CD8-positive, alpha-beta memory T cell (primary cell): Measurements from ENCODE around the gene CYP24A1. TPM values are rescaled to one million over a fixed set of nuclear protein-coding genes. Genes with fewer than 3 reads are reported as not detected.

ENCODE experiments used
- CTCF ChIA-PET: fragments of 350-600 bp; sonication (Branson Sonifier 250); formaldehyde crosslinking; loops from one replicate; lab custom pipeline; 2021; ENCODE audit warnings: antibody characterized with exemption; lab: Charles Lee
- POLR2A ChIA-PET: fragments of 350-600 bp; sonication (Branson Sonifier 250); formaldehyde crosslinking; loops from one replicate; lab custom pipeline; 2021; ENCODE audit warnings: antibody characterized with exemption; lab: Charles Lee
- DNase-seq, 5 donors: peaks; one replicate each; pipeline versions ENCODE4 v3.0.0 to v3.0.0-alpha.2; 2020 to 2022; ENCODE audit warnings: mixed read lengths in 1 of 5
- H3K27ac ChIP-seq: one replicate; pipeline ENCODE4 v1.7.0; 2013; ENCODE audit warnings: low read depth, mild to moderate bottlenecking, low read length, moderate library complexity
- H3K27me3 ChIP-seq: 2 replicates; pipeline ENCODE4 v1.7.0; 2013; ENCODE audit warnings: low read length, mild to moderate bottlenecking; ENCODE audit not compliant: insufficient read depth, poor library complexity, severe bottlenecking
- H3K36me3 ChIP-seq: 2 replicates; pipeline ENCODE4 v1.7.0; 2013; ENCODE audit warnings: mild to moderate bottlenecking, low read length, moderate library complexity; ENCODE audit not compliant: insufficient read depth
- H3K4me1 ChIP-seq: 2 replicates; pipeline ENCODE4 v1.7.0; 2013; ENCODE audit warnings: mild to moderate bottlenecking, low read length, moderate library complexity; ENCODE audit not compliant: insufficient read depth
- H3K4me3 ChIP-seq: 2 replicates; pipeline ENCODE4 v1.7.0; 2013; ENCODE audit warnings: mild to moderate bottlenecking, low read length
- H3K9me3 ChIP-seq: 2 replicates; pipeline ENCODE4 v1.7.0; 2013; ENCODE audit warnings: mild to moderate bottlenecking, low read length
- H3K27ac Mint-ChIP-seq, 8 donors: one replicate each; pipeline ENCODE4 v1.8.0; 2020 to 2021; ENCODE audit warnings: mixed read lengths in 8 of 8, mild to moderate bottlenecking in 6 of 8, inconsistent platforms in 3 of 8, moderate library complexity in 3 of 8
- H3K27me3 Mint-ChIP-seq, 2 donors: one replicate each; pipeline ENCODE4 v1.8.0; 2020 to 2021; ENCODE audit warnings: mixed read lengths in 2 of 2, mild to moderate bottlenecking in 1 of 2, moderate library complexity in 1 of 2
- H3K36me3 Mint-ChIP-seq, 3 donors: one replicate each; pipeline ENCODE4 v1.8.0; 2020 to 2021; ENCODE audit warnings: mixed read lengths in 3 of 3, inconsistent platforms in 1 of 3, mild to moderate bottlenecking in 1 of 3
- H3K4me1 Mint-ChIP-seq, 3 donors: one replicate each; pipeline ENCODE4 v1.8.0; 2020 to 2021; ENCODE audit warnings: mixed read lengths in 3 of 3, inconsistent platforms in 1 of 3, mild to moderate bottlenecking in 1 of 3
- H3K4me3 Mint-ChIP-seq, 7 donors: one replicate each; pipeline ENCODE4 v1.8.0; 2020 to 2021; ENCODE audit warnings: mixed read lengths in 7 of 7, mild to moderate bottlenecking in 6 of 7, moderate library complexity in 4 of 7, inconsistent platforms in 2 of 7
- H3K9me3 Mint-ChIP-seq, 5 donors: one replicate each; pipeline ENCODE4 v1.8.0; 2020 to 2022; ENCODE audit warnings: mixed read lengths in 5 of 5, mild to moderate bottlenecking in 3 of 5, moderate library complexity in 2 of 5, inconsistent platforms in 1 of 5
- polyA plus RNA-seq: library from polyadenylated mRNA; unstranded; fragments of 300-500 nt; fragmentation: Illumina TruSeq; gene quantifications from one replicate; pipeline ENCODE4 v1.2.3, GENCODE V29; 2021
- total RNA-seq, 2 experiments: library from RNA; stranded (reverse); gene quantifications; one replicate each; pipeline ENCODE4 v1.2.3, GENCODE V29; 2021

The CYP24A1 gene
- total and polyA plus RNA-seq, 3 experiments from 2014 or later: 0.37 to 0.58 (median 0.40) TPM

- POLR2A ChIA-PET: no interaction called here
These were observed 69.0 kb downstream of the CYP24A1 start for GRCh38 chr20:54104781-54105180.

GRCh38 chr20:54103762-54104600 lies 69.8 kb downstream of the CYP24A1 start:
- Mint-ChIP-seq H3K4me1 (peaks cover 1 to 4% (median 3%) of the 10 kb centered on the region in 3 donors), H3K27ac (no peak overlapping the region), H3K27me3 (peaks cover 4 to 5% of the 10 kb centered on the region in 2 donors), H3K36me3 (peaks cover 0 to 5% (median 0%) of the 10 kb centered on the region in 3 donors), H3K9me3 (no peaks in the 10 kb centered on the region), H3K4me3 (no peak overlapping the region)
- Histone ChIP-seq H3K4me3 (no peak overlapping the region), H3K9me3 (no peaks in the 10 kb centered on the region), H3K27me3 (no peaks in the 10 kb centered on the region), H3K27ac (no peak overlapping the region), H3K4me1 (no peaks in the 10 kb centered on the region), H3K36me3 (no peaks in the 10 kb centered on the region)
- ChIA-PET POLR2A (no interaction called here), CTCF (interaction anchor here (1.0 to 3.2 kb wide), 6 partner anchors 10 to 543 kb away, joined by 3 to 11 read pairs (median 4); no protein-coding TSS in a partner anchor)
- no peak for DNase-seq

More at GRCh38 chr20:54104781-54105180, 69.0 kb downstream of the CYP24A1 start:
- H3K27me3 ChIP-seq: no peaks in the 10 kb centered on the region
- no peak overlapping the region for H3K4me3 ChIP-seq
- Mint-ChIP-seq H3K27ac (peak overlapping the region in 1 of 8 donors; percentile 81), H3K4me1 (peaks cover 1 to 4% (median 3%) of the 10 kb centered on the region in 3 donors), H3K27me3 (peaks cover 4 to 5% of the 10 kb centered on the region in 2 donors), H3K4me3 (no peak overlapping the region), H3K36me3 (peaks cover 0 to 5% (median 0%) of the 10 kb centered on the region in 3 donors), H3K9me3 (no peaks in the 10 kb centered on the region)
- no peaks in the 10 kb centered on the region for H3K9me3 ChIP-seq
- H3K36me3 ChIP-seq: no peaks in the 10 kb centered on the region
- no peaks in the 10 kb centered on the region for H3K4me1 ChIP-seq
- CTCF ChIA-PET: interaction anchor here (0.9 to 3.2 kb wide), 4 partner anchors 9 to 542 kb away, joined by 3 to 11 read pairs (median 3); no protein-coding TSS in a partner anchor
- H3K27ac ChIP-seq: no peak overlapping the region
- DNase-seq: no peak

Other genes with a start within 250 kb of the CYP24A1 start
- under 1 TPM; 0.09 to 0.15 TPM for gene BCAS1, start 103.4 kb downstream of the CYP24A1 start, total RNA-seq
- 0.91 TPM for gene BCAS1, start 103.4 kb downstream of the CYP24A1 start, polyA plus RNA-seq
- gene PFDN4, start 34.1 kb upstream of the CYP24A1 start, total RNA-seq: 10 to 100 TPM; 37.1 to 41.3 TPM
- gene PFDN4, start 34.1 kb upstream of the CYP24A1 start, polyA plus RNA-seq: 42.5 TPM